Measurements from ENCODE around the gene SORCS2. TPM values are rescaled to one million over a fixed set of nuclear protein-coding genes. Genes with fewer than 3 reads are reported as not detected.

Gene SORCS2
- polyA plus RNA-seq, 3 donors: 0.46 to 0.55 TPM; not detected in 1

DNA sequence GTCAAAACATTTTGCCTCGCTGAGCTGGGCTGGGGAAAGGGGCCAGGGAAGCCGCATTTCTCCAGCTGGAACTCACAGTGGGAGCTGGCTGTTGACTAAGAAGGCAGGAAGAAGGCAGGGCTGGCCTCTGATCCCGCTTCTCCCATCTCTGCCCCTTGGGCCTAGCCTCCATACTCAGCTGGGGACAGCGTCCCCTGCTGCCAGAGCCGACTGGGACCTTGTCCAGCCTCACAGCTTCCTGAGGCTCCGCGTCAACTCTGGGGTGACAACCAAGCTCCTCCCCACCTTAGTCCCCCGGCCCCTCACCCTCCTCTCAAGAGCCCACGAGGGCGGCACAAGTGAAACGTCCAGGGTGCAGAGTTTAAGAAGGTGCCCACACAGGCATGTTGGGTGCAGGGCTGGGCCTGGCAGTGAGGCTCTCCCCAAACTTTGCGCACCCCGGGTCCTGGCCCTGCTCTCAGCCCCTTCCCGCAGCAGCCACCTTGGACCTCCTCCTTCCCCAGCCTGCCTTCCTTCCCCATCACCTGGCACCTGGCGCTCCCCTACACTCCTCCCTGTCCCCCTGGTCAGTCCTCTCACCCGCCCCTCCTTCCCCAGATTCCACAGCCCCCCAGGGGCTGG lies 141.6 kb downstream of the SORCS2 start:
- no peak overlapping the region for H2AFZ ChIP-seq (ENCODE audit: insufficient read depth, low read depth, low read length, poor library complexity, severe bottlenecking)
- H3K27ac Mint-ChIP-seq: no peak overlapping the region
- H3K4me3 Mint-ChIP-seq: no peak overlapping the region
- no peaks in the 10 kb centered on the region for H3K27me3 ChIP-seq (ENCODE audit: control insufficient read depth in 2 of 2, insufficient read depth in 2 of 2, low read length in 2 of 2)
- TF ChIP-seq, protein P1, sequence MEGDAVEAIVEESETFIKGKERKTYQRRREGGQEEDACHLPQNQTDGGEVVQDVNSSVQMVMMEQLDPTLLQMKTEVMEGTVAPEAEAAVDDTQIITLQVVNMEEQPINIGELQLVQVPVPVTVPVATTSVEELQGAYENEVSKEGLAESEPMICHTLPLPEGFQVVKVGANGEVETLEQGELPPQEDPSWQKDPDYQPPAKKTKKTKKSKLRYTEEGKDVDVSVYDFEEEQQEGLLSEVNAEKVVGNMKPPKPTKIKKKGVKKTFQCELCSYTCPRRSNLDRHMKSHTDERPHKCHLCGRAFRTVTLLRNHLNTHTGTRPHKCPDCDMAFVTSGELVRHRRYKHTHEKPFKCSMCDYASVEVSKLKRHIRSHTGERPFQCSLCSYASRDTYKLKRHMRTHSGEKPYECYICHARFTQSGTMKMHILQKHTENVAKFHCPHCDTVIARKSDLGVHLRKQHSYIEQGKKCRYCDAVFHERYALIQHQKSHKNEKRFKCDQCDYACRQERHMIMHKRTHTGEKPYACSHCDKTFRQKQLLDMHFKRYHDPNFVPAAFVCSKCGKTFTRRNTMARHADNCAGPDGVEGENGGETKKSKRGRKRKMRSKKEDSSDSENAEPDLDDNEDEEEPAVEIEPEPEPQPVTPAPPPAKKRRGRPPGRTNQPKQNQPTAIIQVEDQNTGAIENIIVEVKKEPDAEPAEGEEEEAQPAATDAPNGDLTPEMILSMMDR (IDR thresholded peaks at IDR 0.05): no peak
- H3K36me3 ChIP-seq (replicated peaks in 1 of 2; ENCODE audit: control insufficient read depth in 1 of 2, insufficient read depth in 2 of 2, low read length in 2 of 2): no peaks in the 10 kb centered on the region
- H3K79me2 ChIP-seq (ENCODE audit: insufficient read depth, low read length): no peaks in the 10 kb centered on the region
- intact Hi-C loops (cut with micrococcal nuclease): no loop called here
- DNase-seq: no peak
- H3K4me1 ChIP-seq (ENCODE audit: control insufficient read depth in 1 of 2, insufficient read depth in 2 of 2, low read length in 2 of 2): no peaks in the 10 kb centered on the region
- H3K27me3 Mint-ChIP-seq (ENCODE audit: low read depth in 3 of 3): peaks cover 3 to 5% (median 5%) of the 10 kb centered on the region in 3 donors
- no peak overlapping the region for H3K27ac ChIP-seq (ENCODE audit: low read depth in 1 of 2, low read length in 2 of 2)
- H3K9me3 ChIP-seq (replicated peaks in 1 of 2; ENCODE audit: control insufficient read depth in 1 of 2, insufficient read depth in 1 of 2, low read length in 2 of 2): no peaks in the 10 kb centered on the region
- no peaks in the 10 kb centered on the region for H3K4me1 Mint-ChIP-seq
- no peaks in the 10 kb centered on the region for H3K9me3 Mint-ChIP-seq
- WGBS (ENCODE audit: insufficient coverage): 86% methylated on average over 14 of the region's 16 CpGs
- no peak overlapping the region for H3K4me2 ChIP-seq (replicated peaks; ENCODE audit: extremely low read depth, low read length, poor library complexity, severe bottlenecking)
- H3K4me3 ChIP-seq (replicated peaks in 1 of 3; ENCODE audit: low read depth in 2 of 3, low read length in 3 of 3): no peak overlapping the region
- H3K36me3 Mint-ChIP-seq: no peaks in the 10 kb centered on the region
- no peaks in the 10 kb centered on the region for H4K20me1 ChIP-seq (ENCODE audit: insufficient read depth, low read length)
- H3K9ac ChIP-seq (ENCODE audit: insufficient read depth, low read length, poor library complexity, severe bottlenecking): no peak overlapping the region

DNA sequence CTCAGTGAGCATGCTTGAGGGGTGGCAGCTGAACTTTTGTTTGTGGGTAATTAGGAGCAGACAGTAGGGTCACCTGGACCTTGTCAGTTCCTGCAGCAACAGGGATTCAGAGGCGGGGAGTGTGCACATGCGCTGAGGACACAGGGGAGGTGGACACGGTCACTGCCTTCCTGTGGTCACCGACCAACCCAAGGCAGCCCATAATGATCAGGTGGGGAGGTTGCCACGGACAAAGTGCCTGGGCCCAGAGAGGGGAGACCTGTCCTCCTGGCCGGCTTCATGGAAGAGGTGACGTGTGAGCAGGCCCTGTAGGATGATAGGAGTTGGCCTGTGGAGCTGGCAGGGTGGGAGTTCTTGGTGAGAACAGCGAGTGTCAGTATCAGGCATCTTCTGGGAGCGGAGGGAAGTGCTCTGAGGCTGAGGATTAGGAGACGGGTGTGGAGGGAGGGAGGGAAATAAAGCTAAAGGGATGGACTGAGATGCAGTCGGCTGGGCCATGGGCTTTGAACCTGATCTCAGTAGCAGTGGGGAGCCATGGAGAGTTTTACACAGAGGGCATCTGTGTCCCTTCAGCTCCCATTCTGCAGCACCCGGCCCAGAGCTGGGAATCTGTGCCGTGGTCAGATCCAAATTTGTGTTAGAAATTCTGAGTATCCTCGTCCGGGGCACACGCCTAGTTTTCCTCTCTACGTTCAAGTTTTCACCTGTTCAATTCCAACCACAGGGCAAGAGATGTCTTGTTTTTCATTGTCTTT lies 142.4 kb downstream of the SORCS2 start:
- Histone ChIP-seq H3K9me3 (replicated peaks in 1 of 2; ENCODE audit: control insufficient read depth in 1 of 2, insufficient read depth in 1 of 2, low read length in 2 of 2) (no peaks in the 10 kb centered on the region), H4K20me1 (ENCODE audit: insufficient read depth, low read length) (no peaks in the 10 kb centered on the region), H3K4me3 (replicated peaks in 1 of 3; ENCODE audit: low read depth in 2 of 3, low read length in 3 of 3) (no peak overlapping the region), H2AFZ (ENCODE audit: insufficient read depth, low read depth, low read length, poor library complexity, severe bottlenecking) (no peak overlapping the region), H3K4me2 (replicated peaks; ENCODE audit: extremely low read depth, low read length, poor library complexity, severe bottlenecking) (no peak overlapping the region), H3K27ac (ENCODE audit: low read depth in 1 of 2, low read length in 2 of 2) (no peak overlapping the region), H3K79me2 (ENCODE audit: insufficient read depth, low read length) (no peaks in the 10 kb centered on the region), H3K27me3 (ENCODE audit: control insufficient read depth in 2 of 2, insufficient read depth in 2 of 2, low read length in 2 of 2) (no peaks in the 10 kb centered on the region), H3K4me1 (ENCODE audit: control insufficient read depth in 1 of 2, insufficient read depth in 2 of 2, low read length in 2 of 2) (no peaks in the 10 kb centered on the region), H3K36me3 (replicated peaks in 1 of 2; ENCODE audit: control insufficient read depth in 1 of 2, insufficient read depth in 2 of 2, low read length in 2 of 2) (no peaks in the 10 kb centered on the region), H3K9ac (ENCODE audit: insufficient read depth, low read length, poor library complexity, severe bottlenecking) (no peak overlapping the region)
- DNase-seq: no peak
- TF ChIP-seq, protein P1 (IDR thresholded peaks at IDR 0.05): no peak
- Mint-ChIP-seq H3K9me3 (peaks cover 0 to 7% (median 0%) of the 10 kb centered on the region in 7 donors), H3K4me1 (no peaks in the 10 kb centered on the region), H3K4me3 (no peak overlapping the region), H3K27me3 (ENCODE audit: low read depth in 3 of 3) (peaks cover 3 to 5% (median 5%) of the 10 kb centered on the region in 3 donors), H3K36me3 (no peaks in the 10 kb centered on the region), H3K27ac (peak overlapping the region in 1 of 7 donors; percentile 18)
- intact Hi-C loops (cut with micrococcal nuclease): no loop called here
- WGBS (ENCODE audit: insufficient coverage): 93% methylated on average over 14 of the region's 17 CpGs

Data from CD14-positive monocyte (primary cell).